MCF 10A (cell line): ENCODE results near the gene POLR2H. TPM values are rescaled to one million over a fixed set of nuclear protein-coding genes. Genes with fewer than 3 reads are reported as not detected.
A peak's percentile ranks its signal among the peaks of the same experiment; 100 is the strongest.

Source experiments
- BruUV-seq: library from RNA; stranded (reverse); fragments of 400-500 nt; replicated peaks from 2 replicates; lab custom pipeline; 2021; lab: Mats Ljungman, UMichigan
- CTCF ChIA-PET: fragments of 300-600 bp; sonication (Branson Sonifier 250); formaldehyde crosslinking; extraction: SDS; loops from one replicate; lab custom pipeline; 2021; ENCODE audit warnings: antibody characterized with exemption, inconsistent platforms; lab: Yijun Ruan, JAX
- POLR2A ChIA-PET: fragments of 300-600, 350-650 bp; sonication (Branson Sonifier 250); formaldehyde crosslinking; extraction: SDS; loops from one replicate; lab custom pipeline; 2020; ENCODE audit warnings: antibody characterized with exemption, inconsistent platforms; lab: Yijun Ruan, JAX
- DNase-seq: peaks from one replicate; pipeline ENCODE4 v3.0.0-alpha.2; 2018; ENCODE audit not compliant: unreplicated experiment
- H3K27ac Mint-ChIP-seq: one replicate; pipeline ENCODE4 v1.8.0; 2022; ENCODE audit warnings: mild to moderate bottlenecking, low read depth, mixed read lengths; ENCODE audit not compliant: unreplicated experiment
- H3K27me3 Mint-ChIP-seq: one replicate; pipeline ENCODE4 v1.8.0; 2022; ENCODE audit warnings: mixed read lengths; ENCODE audit not compliant: insufficient read depth, unreplicated experiment
- H3K36me3 Mint-ChIP-seq: one replicate; pipeline ENCODE4 v1.8.0; 2022; ENCODE audit warnings: mild to moderate bottlenecking, moderate library complexity, mixed read lengths; ENCODE audit not compliant: insufficient read depth, unreplicated experiment
- H3K4me1 Mint-ChIP-seq: one replicate; pipeline ENCODE4 v1.8.0; 2022; ENCODE audit warnings: mixed read lengths; ENCODE audit not compliant: insufficient read depth, unreplicated experiment
- H3K4me3 Mint-ChIP-seq: one replicate; pipeline ENCODE4 v1.8.0; 2022; ENCODE audit warnings: mild to moderate bottlenecking, moderate library complexity, mixed read lengths; ENCODE audit not compliant: unreplicated experiment
- H3K9me3 Mint-ChIP-seq: one replicate; pipeline ENCODE4 v1.8.0; 2022; ENCODE audit warnings: mixed read lengths; ENCODE audit not compliant: unreplicated experiment
- CTCF ChIP-seq: fragments of 200-600 bp; IDR thresholded peaks from one replicate; pipeline ENCODE4 v1.8.0; 2022; ENCODE audit warnings: antibody characterized with exemption, mild to moderate bottlenecking; ENCODE audit not compliant: unreplicated experiment
- intact Hi-C: fragments of 100-400 bp; cut with micrococcal nuclease; formaldehyde crosslinking; loops from 2 replicates; pipeline ENCODE4 v1.14.1; 2022
- total RNA-seq: library from RNA; stranded (reverse); gene quantifications from 2 replicates; pipeline ENCODE4 v1.2.3, GENCODE V29; 2022

The POLR2H gene
- total RNA-seq, 1 experiment from 2014 or later, result 91.5 TPM

DNA sequence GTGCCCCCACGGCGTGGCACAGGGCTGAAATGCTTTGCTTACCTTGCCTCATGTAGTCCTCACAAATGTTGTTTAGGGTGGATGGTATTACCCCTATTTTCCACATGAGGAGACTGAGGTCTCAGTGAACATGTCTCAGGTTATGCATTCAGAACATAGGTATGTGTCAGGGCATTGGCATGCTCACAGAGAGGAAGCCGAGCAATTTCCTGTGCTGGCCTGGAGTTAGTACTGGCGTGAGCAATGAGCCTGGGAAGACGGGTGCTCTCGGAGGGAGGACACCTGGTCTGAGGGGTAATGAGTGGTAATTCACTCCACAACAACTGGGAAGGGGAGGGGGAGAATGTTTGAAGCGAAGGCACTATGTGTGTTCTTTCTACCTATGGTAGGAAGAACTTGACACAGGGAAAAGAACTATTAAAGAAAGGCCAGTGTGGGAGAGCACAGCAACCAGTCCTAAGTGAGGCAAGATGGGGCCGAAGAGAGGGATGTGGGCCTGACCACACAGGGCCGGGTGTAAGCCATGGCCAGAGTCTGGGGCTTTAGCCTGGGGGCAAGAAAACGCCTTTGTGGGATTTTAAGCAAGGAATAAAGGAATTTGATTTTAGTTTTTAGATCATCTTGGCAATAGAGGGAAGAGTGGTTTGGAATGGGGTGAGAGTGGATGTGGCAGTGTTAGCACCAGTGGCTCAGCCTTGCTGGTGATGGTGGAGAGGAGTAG is 29.0 kb upstream of the POLR2H start:
- H3K36me3 Mint-ChIP-seq, result peaks cover 82% of the 10 kb centered on the region
- H3K27me3 Mint-ChIP-seq, result no peaks in the 10 kb centered on the region
- no peak for TF ChIP-seq CTCF
- POLR2A ChIA-PET, result no interaction called here
- H3K4me1 Mint-ChIP-seq, result peaks cover 64% of the 10 kb centered on the region
- BruUV-seq, result no TSS peak
- CTCF ChIA-PET, result interaction anchor here (0.6 kb wide), 1 partner anchor 95 kb away, joined by 3 read pairs; no protein-coding TSS in a partner anchor
- intact Hi-C loops, result no loop called here
- H3K9me3 Mint-ChIP-seq, result no peaks in the 10 kb centered on the region
- peak overlapping the region; percentile 89 for H3K27ac Mint-ChIP-seq
- H3K4me3 Mint-ChIP-seq, result peak overlapping the region; percentile 41
- peak; percentile 83 for DNase-seq

- CTCF ChIA-PET, result no interaction called here
- intact Hi-C loops, result no loop called here
- Mint-ChIP-seq H3K27ac (peak overlapping the region; percentile 89), H3K4me3 (no peak overlapping the region), H3K36me3 (peaks cover 81% of the 10 kb centered on the region), H3K27me3 (no peaks in the 10 kb centered on the region), H3K4me1 (peaks cover 70% of the 10 kb centered on the region), H3K9me3 (no peaks in the 10 kb centered on the region)
- no TSS peak for BruUV-seq
- POLR2A ChIA-PET, result interaction anchor here (0.8 kb wide), 1 partner anchor 12 kb away, joined by 3 read pairs; no protein-coding TSS in a partner anchor
- no peak for DNase-seq
- no peak for TF ChIP-seq CTCF
Measured at GRCh38 chr3:184333190-184333589, 28.3 kb upstream of the POLR2H start.

DNA sequence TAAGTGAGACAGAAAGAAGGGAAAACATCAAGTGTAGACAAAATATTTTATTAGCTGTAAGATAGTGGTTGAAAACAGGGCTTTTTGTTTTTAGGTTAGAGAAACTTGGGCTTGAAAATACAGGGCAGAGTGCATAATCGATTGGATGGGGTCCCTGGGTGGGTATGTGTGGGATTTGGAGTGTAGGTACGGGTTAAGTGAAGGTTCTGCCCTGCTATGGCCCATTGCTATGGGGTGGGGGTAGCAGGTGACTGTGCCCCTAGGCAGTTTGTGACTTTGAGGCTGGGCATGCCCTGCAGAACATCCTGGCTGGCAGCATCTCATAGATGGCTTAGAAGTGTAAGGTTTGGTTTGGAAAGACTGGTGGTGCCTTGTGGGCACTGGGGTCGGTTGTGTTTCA is 27.8 kb upstream of the POLR2H start:
- ChIA-PET CTCF (no interaction called here), POLR2A (interaction anchor here (0.6 to 0.8 kb wide), 3 partner anchors 13 to 235 kb away, joined by 3 read pairs; partner anchors contain the start of gene EEF1AKMT4)
- no peak for DNase-seq
- intact Hi-C loops, result loop anchor here (2.0 kb wide), 1 partner anchor 13 kb away; no protein-coding TSS in a partner anchor
- BruUV-seq, result no TSS peak
- Mint-ChIP-seq H3K4me3 (no peak overlapping the region), H3K27ac (peak overlapping the region; percentile 89), H3K36me3 (peaks cover 76% of the 10 kb centered on the region), H3K9me3 (no peaks in the 10 kb centered on the region), H3K4me1 (peaks cover 66% of the 10 kb centered on the region), H3K27me3 (no peaks in the 10 kb centered on the region)
- TF ChIP-seq CTCF, result no peak

- Mint-ChIP-seq H3K9me3 (no peaks in the 10 kb centered on the region), H3K36me3 (peaks cover 67% of the 10 kb centered on the region), H3K4me1 (peaks cover 57% of the 10 kb centered on the region), H3K4me3 (no peak overlapping the region), H3K27me3 (no peaks in the 10 kb centered on the region), H3K27ac (peak overlapping the region; percentile 89)
- peak; percentile 33 for DNase-seq
- ChIA-PET CTCF (no interaction called here), POLR2A (interaction anchor here (0.6 to 1.3 kb wide), 3 partner anchors 14 to 85 kb away, joined by 3 to 7 read pairs (median 7); partner anchors contain the start of genes CLCN2, EEF1AKMT4 and POLR2H)
- TSS peak; percentile 46 for BruUV-seq
- intact Hi-C loops, result loop anchor here (2.0 kb wide), 1 partner anchor 14 kb away; no protein-coding TSS in a partner anchor
- no peak for TF ChIP-seq CTCF
Measured at GRCh38 chr3:184334470-184335158, 26.9 kb upstream of the POLR2H start.
